ENCODE data around the gene PIMREG. TPM values are rescaled to one million over a fixed set of nuclear protein-coding genes. Genes with fewer than 3 reads are reported as not detected.

Gene PIMREG
- total RNA-seq, 1 donor from 2014 or later = 0.27 TPM

- H3K9me3 Mint-ChIP-seq = no peaks in the 10 kb centered on the region
- DNase-seq (no peak), ATAC-seq (ENCODE audit: low read depth) (no peak)
- intact Hi-C loops (cut with micrococcal nuclease) = no loop called here
- POLR2A ChIA-PET = no interaction called here
- no peak overlapping the region for H3K27ac Mint-ChIP-seq
- no peak overlapping the region for H3K4me3 Mint-ChIP-seq
- no peaks in the 10 kb centered on the region for H3K36me3 Mint-ChIP-seq (ENCODE audit: low read depth)
- TF ChIP-seq CTCF (IDR thresholded peaks at IDR 0.05) = no peak
- H3K4me1 Mint-ChIP-seq = peaks cover 3% of the 10 kb centered on the region
- CTCF ChIA-PET = interaction anchor here (1.7 to 2.9 kb wide), 2 partner anchors 27 to 227 kb away, joined by 4 to 15 read pairs; no protein-coding TSS in a partner anchor
- H3K27me3 Mint-ChIP-seq = no peaks in the 10 kb centered on the region
Observed at GRCh38 chr17:6474376-6474775, 30.1 kb downstream of the PIMREG start.

- intact Hi-C loops (cut with micrococcal nuclease) = no loop called here
- DNase-seq (no peak), ATAC-seq (ENCODE audit: low read depth) (no peak)
- Mint-ChIP-seq H3K4me3 (no peak overlapping the region), H3K36me3 (ENCODE audit: low read depth) (no peaks in the 10 kb centered on the region), H3K27ac (no peak overlapping the region), H3K9me3 (no peaks in the 10 kb centered on the region), H3K27me3 (no peaks in the 10 kb centered on the region), H3K4me1 (peaks cover 3% of the 10 kb centered on the region)
- ChIA-PET POLR2A (no interaction called here), CTCF (no interaction called here)
- no peak for TF ChIP-seq CTCF (IDR thresholded peaks at IDR 0.05)
Observed at GRCh38 chr17:6474906-6475305, 30.7 kb downstream of the PIMREG start.

- Mint-ChIP-seq H3K27ac (no peak overlapping the region), H3K4me1 (peaks cover 3% of the 10 kb centered on the region), H3K4me3 (no peak overlapping the region), H3K27me3 (no peaks in the 10 kb centered on the region), H3K9me3 (no peaks in the 10 kb centered on the region), H3K36me3 (ENCODE audit: low read depth) (no peaks in the 10 kb centered on the region)
- no peak for DNase-seq
- intact Hi-C loops (cut with micrococcal nuclease) = no loop called here
- ChIA-PET CTCF (no interaction called here), POLR2A (no interaction called here)
- ATAC-seq (ENCODE audit: low read depth) = no peak
- no peak for TF ChIP-seq CTCF (IDR thresholded peaks at IDR 0.05)
Observed at GRCh38 chr17:6475411-6475810, 31.2 kb downstream of the PIMREG start.

GRCh38 chr17:6476076-6476809 lies 32.0 kb downstream of the PIMREG start:
- ChIA-PET CTCF (no interaction called here), POLR2A (no interaction called here)
- H3K27me3 Mint-ChIP-seq = no peaks in the 10 kb centered on the region
- DNase-seq = no peak
- H3K4me3 Mint-ChIP-seq = no peak overlapping the region
- H3K36me3 Mint-ChIP-seq (ENCODE audit: low read depth) = no peaks in the 10 kb centered on the region
- peaks cover 3% of the 10 kb centered on the region for H3K4me1 Mint-ChIP-seq
- intact Hi-C loops (cut with micrococcal nuclease) = no loop called here
- no peaks in the 10 kb centered on the region for H3K9me3 Mint-ChIP-seq
- ATAC-seq (ENCODE audit: low read depth) = no peak
- no peak overlapping the region for H3K27ac Mint-ChIP-seq
- TF ChIP-seq CTCF (IDR thresholded peaks at IDR 0.05) = no peak

GRCh38 chr17:6476810-6477179 lies 32.5 kb downstream of the PIMREG start:
- H3K27me3 Mint-ChIP-seq = no peaks in the 10 kb centered on the region
- no peak for DNase-seq
- ATAC-seq (ENCODE audit: low read depth) = no peak
- ChIA-PET POLR2A (no interaction called here), CTCF (no interaction called here)
- H3K27ac Mint-ChIP-seq = no peak overlapping the region
- intact Hi-C loops (cut with micrococcal nuclease) = no loop called here
- no peaks in the 10 kb centered on the region for H3K9me3 Mint-ChIP-seq
- H3K4me3 Mint-ChIP-seq = no peak overlapping the region
- TF ChIP-seq CTCF (IDR thresholded peaks at IDR 0.05) = no peak
- peaks cover 3% of the 10 kb centered on the region for H3K4me1 Mint-ChIP-seq
- H3K36me3 Mint-ChIP-seq (ENCODE audit: low read depth) = no peaks in the 10 kb centered on the region

Measured in activated B cell treated with CpG ODN at 0.5 μM for 24 hours (primary cell).